ENCODE data around the gene ENPP3. TPM values are rescaled to one million over a fixed set of nuclear protein-coding genes. Genes with fewer than 3 reads are reported as not detected.

ENPP3 gene
- total and polyA plus RNA-seq, 9 of the 15 experiments (the other 6 are each of a cell fraction or from before 2014, with no cell fraction given), result 14.0 to 32.8 (median 21.6) TPM

GRCh38 chr6:131588643-131589042, 48.5 kb upstream of the ENPP3 start (continued):
- TF ChIP-seq CREB5 (CRISPR knock-in tag; IDR thresholded peaks at IDR 0.05), result no peak

GRCh38 chr6:131592935-131593334, 44.2 kb upstream of the ENPP3 start:
- H3K9me1 ChIP-seq (ENCODE audit: control insufficient read depth, insufficient read depth, low read length), result no peaks in the 10 kb centered on the region
- ATAC-seq, result no peak
- peak; percentile 15 for FAIRE-seq
- DNase-seq (ENCODE audit: extremely low read depth in 1 of 4, low spot score in 3 of 4), result no peak
- no peaks in the 10 kb centered on the region for H4K20me1 ChIP-seq (replicated peaks; ENCODE audit: control insufficient read depth, insufficient read depth, low read length)
- 91% methylated on average over 2 of the region's 2 CpGs for WGBS (ENCODE audit: insufficient coverage, low coverage, missing lambda C conversion rate)
- H3K9me3 ChIP-seq (replicated peaks; ENCODE audit: control insufficient read depth, insufficient read depth, low read depth, low read length), result no peaks in the 10 kb centered on the region
- CTCF ChIA-PET (ENCODE audit: low intra/inter-chr PET ratio), result no interaction called here
- peaks cover 82% of the 10 kb centered on the region for H3K36me3 ChIP-seq (ENCODE audit: control insufficient read depth, insufficient read depth, low read length)
- no peak overlapping the region for H2AFZ ChIP-seq (ENCODE audit: low read depth, low read length)
- H3K9ac ChIP-seq (ENCODE audit: insufficient read depth in 1 of 2, low read depth in 2 of 2, low read length in 2 of 2), result no peak overlapping the region
- BruUV-seq (replicated peaks), result no TSS peak
- intact Hi-C loops (cut with micrococcal nuclease) (no loop called here), in situ Hi-C loops (cut with MboI) (no loop called here)
- H3K27me3 ChIP-seq (ENCODE audit: control insufficient read depth in 2 of 2, insufficient read depth in 2 of 2, low read length in 2 of 2), result no peaks in the 10 kb centered on the region
- POLR2A ChIA-PET, result no interaction called here
- no peaks in the 10 kb centered on the region for H3K4me1 ChIP-seq (replicated peaks in 1 of 2; ENCODE audit: control insufficient read depth in 2 of 2, insufficient read depth in 2 of 2, low read length in 2 of 2)
- TF ChIP-seq LEF1 (IDR thresholded peaks at IDR 0.05), result no peak
- TF ChIP-seq ZKSCAN3 (CRISPR knock-in tag; IDR thresholded peaks at IDR 0.05), result no peak
- TF ChIP-seq CBX3 (IDR thresholded peaks at IDR 0.05; ENCODE audit: borderline replicate concordance in 1 of 2, low read length in 2 of 2), result no peak
- TF ChIP-seq ZNF583 (CRISPR knock-in tag; IDR thresholded peaks at IDR 0.05), result no peak
- TF ChIP-seq RHOXF2B (CRISPR knock-in tag; conservative IDR thresholded peaks at IDR 0.05), result no peak
- TF ChIP-seq EHMT2 (IDR thresholded peaks at IDR 0.05), result no peak
- TF ChIP-seq ZNF79 (CRISPR knock-in tag; IDR thresholded peaks at IDR 0.05; ENCODE audit: low read depth), result no peak
- TF ChIP-seq MCM5 (IDR thresholded peaks at IDR 0.05; ENCODE audit: low read depth), result no peak
- TF ChIP-seq CBX5 (IDR thresholded peaks at IDR 0.05; ENCODE audit: borderline replicate concordance, low read depth), result no peak
- TF ChIP-seq RFX7 (CRISPR knock-in tag; IDR thresholded peaks at IDR 0.05), result no peak
- no peak for TF ChIP-seq SMAD1 (IDR thresholded peaks at IDR 0.05; ENCODE audit: low read depth, low read length, partially characterized antibody)
- no peak for TF ChIP-seq ZNF699 (CRISPR knock-in tag; IDR thresholded peaks at IDR 0.05; ENCODE audit: insufficient replicate concordance)
- no peak for TF ChIP-seq ZNF146 (CRISPR knock-in tag; IDR thresholded peaks at IDR 0.05; ENCODE audit: unreplicated experiment)
- TF ChIP-seq ZNF507 (tag; conservative IDR thresholded peaks at IDR 0.05), result no peak
- TF ChIP-seq ZNF639 (CRISPR knock-in tag; conservative IDR thresholded peaks at IDR 0.05 in 1 of 2, IDR thresholded peaks at IDR 0.05 in 1 of 2), result no peak
- TF ChIP-seq KLF1 (tag; IDR thresholded peaks at IDR 0.05), result no peak
- no peak for TF ChIP-seq TAF7 (tag; IDR thresholded peaks at IDR 0.05)
- no peak for TF ChIP-seq HDAC2 (IDR thresholded peaks at IDR 0.05)
- H3K4me2 ChIP-seq (ENCODE audit: insufficient read depth, low read length), result no peak overlapping the region
- H3K79me2 ChIP-seq (ENCODE audit: control insufficient read depth, insufficient read depth, low read length), result no peaks in the 10 kb centered on the region
- H3K27ac ChIP-seq (ENCODE audit: extremely low read depth, low read depth, low read length), result no peak overlapping the region
- H3K4me3 ChIP-seq, result no peak overlapping the region
